GM12878 (cell line): ENCODE data around the gene PTPRN2. TPM values are rescaled to one million over a fixed set of nuclear protein-coding genes. Genes with fewer than 3 reads are reported as not detected.

Experiments used
- ATAC-seq: fragments of 200-7000 bp; cut with Tn5 transposase; 3 replicates; pipeline ENCODE4 v1.9.1; 2020; ENCODE audit warnings: mild to moderate bottlenecking, moderate library complexity
- BruUV-seq: library from RNA; stranded (reverse); fragments of 400-500 nt; replicated peaks from 2 replicates; lab custom pipeline; 2021; lab: Mats Ljungman, UMichigan
- CTCF ChIA-PET: fragments of 300-600 bp; sonication (Branson Sonifier 250); formaldehyde crosslinking; extraction: SDS; loops from one replicate; lab custom pipeline; 2021; ENCODE audit warnings: inconsistent platforms; lab: Yijun Ruan, JAX
- POLR2A ChIA-PET: fragments of 350-600 bp; formaldehyde crosslinking; extraction: SDS; loops from one replicate; lab custom pipeline; 2021; ENCODE audit warnings: inconsistent platforms; lab: Charles Lee
- RAD21 ChIA-PET: fragments of 300-600 bp; sonication (Branson Sonifier 250); formaldehyde crosslinking; loops from one replicate; lab custom pipeline; 2023; ENCODE audit warnings: antibody characterized with exemption; ENCODE audit not compliant: unreplicated experiment; lab: Charles Lee
- SMC1A ChIA-PET: fragments of 300-600 bp; sonication (Branson Sonifier 250); formaldehyde crosslinking; loops from one replicate; lab custom pipeline; 2023; ENCODE audit not compliant: unreplicated experiment, uncharacterized antibody; lab: Charles Lee
- DNase-seq: peaks from one replicate; pipeline ENCODE4 v3.0.0-alpha.2; 2011; ENCODE audit warnings: low read depth, low spot score
- FAIRE-seq: peaks from 3 replicates; lab custom pipeline; 2011; peaks lifted over from hg19 to GRCh38; lab: Jason Lieb, UNC
- H2AFZ ChIP-seq: 2 replicates; pipeline ENCODE4 v1.6.0; 2011; ENCODE audit warnings: low read depth, low read length, control low read depth; ENCODE audit not compliant: control insufficient read depth
- H3K27ac ChIP-seq: 2 replicates; pipeline ENCODE4 v1.5.1; 2011; ENCODE audit warnings: control low read depth; ENCODE audit not compliant: control insufficient read depth, insufficient read depth
- H3K27me3 ChIP-seq, 2 experiments: replicated peaks in 1 of 2; 2 replicates each; pipeline versions ENCODE4 v1.6.0 to v1.6.1; 2011; ENCODE audit warnings: low read length in 1 of 2; ENCODE audit not compliant: control insufficient read depth in 2 of 2, insufficient read depth in 2 of 2
- H3K36me3 ChIP-seq, 2 experiments: 2 replicates each; pipeline ENCODE4 v1.5.1; 2011; ENCODE audit warnings: low read length in 1 of 2; ENCODE audit not compliant: control insufficient read depth in 2 of 2, insufficient read depth in 2 of 2
- H3K4me1 ChIP-seq: 2 replicates; pipeline ENCODE4 v1.6.1; 2011; ENCODE audit warnings: mild to moderate bottlenecking, low read length, moderate library complexity, mixed read lengths; ENCODE audit not compliant: control insufficient read depth, insufficient read depth
- H3K4me2 ChIP-seq: 2 replicates; pipeline ENCODE4 v1.6.0; 2011; ENCODE audit warnings: control low read depth; ENCODE audit not compliant: control insufficient read depth, insufficient read depth
- H3K4me3 ChIP-seq: fragments of 200-600 bp; sonication (generic); 2 replicates; pipeline ENCODE4 v1.5.1; 2016
- H3K79me2 ChIP-seq: 2 replicates; pipeline ENCODE4 v1.6.0; 2011; ENCODE audit warnings: low read length; ENCODE audit not compliant: control insufficient read depth, insufficient read depth
- H3K9ac ChIP-seq: 2 replicates; pipeline ENCODE4 v1.8.0; 2011; ENCODE audit warnings: low read length, control low read depth, mixed read lengths; ENCODE audit not compliant: control insufficient read depth, insufficient read depth
- H3K9me3 ChIP-seq: replicated peaks from 3 replicates; pipeline ENCODE4 v1.5.1; 2011; ENCODE audit warnings: mild to moderate bottlenecking, low read length; ENCODE audit not compliant: control insufficient read depth, insufficient read depth
- H4K20me1 ChIP-seq: 2 replicates; pipeline ENCODE4 v1.6.0; 2011; ENCODE audit not compliant: control insufficient read depth, insufficient read depth
- ASH2L ChIP-seq: fragments of 300-600, 200-600 bp; sonication (generic); IDR thresholded peaks from 2 replicates; pipeline ENCODE4 v1.6.1; 2017; ENCODE audit warnings: low read depth, mild to moderate bottlenecking, borderline replicate concordance
- CHD1 ChIP-seq: IDR thresholded peaks from 2 replicates; pipeline ENCODE4 v1.6.1; 2012; ENCODE audit warnings: low read depth, low read length, improper control_type of control experiment
- CREM ChIP-seq: IDR thresholded peaks from 2 replicates; pipeline ENCODE4 v1.6.1; 2014; ENCODE audit warnings: antibody characterized with exemption, low read depth
- KAT2A ChIP-seq: conservative IDR thresholded peaks from 2 replicates; pipeline ENCODE4 v1.6.1; 2011; ENCODE audit warnings: low read depth, low read length; ENCODE audit not compliant: control insufficient read depth
- NRF1 ChIP-seq: conservative IDR thresholded peaks from 2 replicates; pipeline ENCODE4 v1.6.1; 2011; ENCODE audit warnings: mild to moderate bottlenecking, low read depth, low read length, improper control_type of control experiment
- SMAD1 ChIP-seq: fragments of 450-650 bp; IDR thresholded peaks from 2 replicates; pipeline ENCODE4 v1.6.1; 2018; ENCODE audit warnings: mild to moderate bottlenecking, low read depth; ENCODE audit not compliant: partially characterized antibody
- SUPT20H ChIP-seq: IDR thresholded peaks from 2 replicates; pipeline ENCODE4 v1.6.1; 2011; ENCODE audit warnings: low read depth, mild to moderate bottlenecking, low read length, moderate library complexity, borderline replicate concordance; ENCODE audit not compliant: control insufficient read depth
- TCF3 ChIP-seq: IDR thresholded peaks from 2 replicates; pipeline ENCODE4 v1.6.1; 2012; ENCODE audit warnings: low read depth, mild to moderate bottlenecking, low read length, borderline replicate concordance; ENCODE audit not compliant: insufficient read depth
- USF1 ChIP-seq: IDR thresholded peaks from 2 replicates; pipeline ENCODE4 v1.6.1; 2011; ENCODE audit warnings: borderline replicate concordance, low read depth, mild to moderate bottlenecking, moderate library complexity, mixed read lengths, low read length; ENCODE audit not compliant: insufficient read depth; ENCODE audit errors: extremely low read length
- ZBED1 ChIP-seq: IDR thresholded peaks from 2 replicates; pipeline ENCODE4 v1.6.1; 2016; ENCODE audit warnings: borderline replicate concordance
- WGBS: methylation state at CpG from one replicate; pipeline ENCODE4 v1.1.6; 2016; ENCODE audit warnings: low lambda C conversion rate; ENCODE audit not compliant: insufficient replicate concordance, insufficient coverage; ENCODE audit errors: missing lambda C conversion rate; 5-methylcytosine and 5-hydroxymethylcytosine counted together
- in situ Hi-C: fragments of 300-500 bp; cut with MboI; formaldehyde crosslinking; loops from 9 replicates; pipeline ENCODE4 v1.14.3; 2018; ENCODE audit warnings: mixed read lengths
- intact Hi-C: fragments of 100-400 bp; cut with micrococcal nuclease; formaldehyde crosslinking; loops from one replicate; pipeline ENCODE4 v1.14.2; 2022; ENCODE audit not compliant: unreplicated experiment
- polyA plus RNA-seq, 11 experiments: library from polyadenylated mRNA; depleted of rRNA in 4 of 11; unstranded in 6 of 11; stranded (reverse) in 5 of 11; fragments of >200 nt; fragmentation: Nextera tagmentation in 4 of 11; fragmentation: Illumina TruSeq in 1 of 11; extraction: Ambion mirVana in 4 of 11; extraction: Trizol in 1 of 11; gene quantifications; 1 replicate in 1 of 11; 2 replicates in 10 of 11; pipeline versions ENCODE4 v1.2.1 to v1.2.3, GENCODE V29; 2011 to 2016; ENCODE audit warnings: inconsistent platforms in 2 of 11, missing spikeins in 2 of 11, low read depth in 1 of 11
- total RNA-seq, 4 experiments: library from RNA; depleted of rRNA in 3 of 4; stranded (reverse); fragments of >200 nt in 3 of 4; fragmentation: Illumina TruSeq in 1 of 4; extraction: Trizol in 1 of 4; gene quantifications; 2 replicates each; pipeline versions ENCODE4 v1.2.1 to v1.2.3, GENCODE V29; 2013 to 2021

PTPRN2 gene
- total and polyA plus RNA-seq, 10 of the 15 experiments (the other 5 are each of a cell fraction or from before 2014, with no cell fraction given) = 5.4 TPM; not detected in 9

- DNase-seq = no peak
- TF ChIP-seq TCF3 (no peak), NRF1 (no peak), USF1 (no peak), CHD1 (no peak), SMAD1 (no peak), CREM (no peak), ASH2L (no peak), KAT2A (no peak), SUPT20H (no peak), ZBED1 (no peak)
- H3K79me2 ChIP-seq = no peaks in the 10 kb centered on the region
- H3K27me3 ChIP-seq = no peaks in the 10 kb centered on the region
- FAIRE-seq = no peak
- no peaks in the 10 kb centered on the region for H3K36me3 ChIP-seq
- H2AFZ ChIP-seq = no peak overlapping the region
- in situ Hi-C loops (no loop called here), intact Hi-C loops (no loop called here)
- ChIA-PET SMC1A (no interaction called here), POLR2A (no interaction called here), CTCF (no interaction called here), RAD21 (no interaction called here)
- H3K9me3 ChIP-seq = no peaks in the 10 kb centered on the region; the same call in 2 of the 3 replicates
- no peak for ATAC-seq
- WGBS = 32% methylated on average over 12 of the region's 13 CpGs
- no peak overlapping the region for H3K9ac ChIP-seq
- no peak overlapping the region for H3K4me2 ChIP-seq
- H3K4me1 ChIP-seq = no peaks in the 10 kb centered on the region
- H4K20me1 ChIP-seq = no peaks in the 10 kb centered on the region
- no peak overlapping the region for H3K27ac ChIP-seq
- BruUV-seq = no TSS peak
- H3K4me3 ChIP-seq = no peak overlapping the region
These were observed 792.0 kb downstream of the PTPRN2 start for GRCh38 chr7:157795643-157796042.
